GM12878 (cell line): ENCODE measurements around the gene ZNF202. TPM values are rescaled to one million over a fixed set of nuclear protein-coding genes. Genes with fewer than 3 reads are reported as not detected.
A peak's percentile ranks its signal among the peaks of the same experiment; 100 is the strongest.

Experiments
- CBX3 ChIP-seq: fragments of 200-600 bp; sonication (generic); IDR thresholded peaks from 2 replicates; pipeline ENCODE4 v1.6.1; 2016; ENCODE audit warnings: low read depth, borderline replicate concordance
- CREM ChIP-seq: IDR thresholded peaks from 2 replicates; pipeline ENCODE4 v1.6.1; 2014; ENCODE audit warnings: antibody characterized with exemption, low read depth
- E4F1 ChIP-seq: fragments of 450-650 bp; IDR thresholded peaks from 2 replicates; pipeline ENCODE4 v1.6.1; 2018; ENCODE audit warnings: borderline replicate concordance, mild to moderate bottlenecking; ENCODE audit not compliant: partially characterized antibody
- IRF5 ChIP-seq: fragments of 450-650 bp; IDR thresholded peaks from 2 replicates; pipeline ENCODE4 v1.6.1; 2017; ENCODE audit warnings: borderline replicate concordance
- MAX ChIP-seq: IDR thresholded peaks from 2 replicates; pipeline ENCODE4 v1.6.1; 2012; ENCODE audit warnings: low read depth, low read length, improper control_type of control experiment
- PML ChIP-seq: IDR thresholded peaks from 2 replicates; pipeline ENCODE4 v1.6.1; 2012; ENCODE audit warnings: low read length, inconsistent platforms
- RBBP5 ChIP-seq: fragments of 200-600 bp; sonication (generic); conservative IDR thresholded peaks from 2 replicates; pipeline ENCODE4 v1.6.1; 2016
- REST ChIP-seq: IDR thresholded peaks from 2 replicates; pipeline ENCODE4 v1.6.1; 2012; ENCODE audit warnings: mild to moderate bottlenecking, low read depth, low read length
- RFX5 ChIP-seq: IDR thresholded peaks from 2 replicates; pipeline ENCODE4 v1.6.1; 2011; ENCODE audit warnings: low read depth, low read length, improper control_type of control experiment
- SIX5 ChIP-seq: IDR thresholded peaks from 2 replicates; pipeline ENCODE4 v1.6.1; 2011; ENCODE audit warnings: mild to moderate bottlenecking, low read depth, low read length, moderate library complexity; ENCODE audit not compliant: severe bottlenecking
- SMARCA5 ChIP-seq: fragments of 450-650 bp; IDR thresholded peaks from 2 replicates; pipeline ENCODE4 v1.6.1; 2017; ENCODE audit warnings: mild to moderate bottlenecking
- TBL1XR1 ChIP-seq: IDR thresholded peaks from 2 replicates; pipeline ENCODE4 v1.6.1; 2012; ENCODE audit warnings: low read depth, low read length, improper control_type of control experiment
- ZNF384 ChIP-seq: IDR thresholded peaks from 2 replicates; pipeline ENCODE4 v1.6.1; 2012; ENCODE audit warnings: low read depth, mild to moderate bottlenecking, low read length, improper control_type of control experiment, borderline replicate concordance
- polyA plus RNA-seq, 11 experiments: library from polyadenylated mRNA; depleted of rRNA in 4 of 11; unstranded in 6 of 11; stranded (reverse) in 5 of 11; fragments of >200 nt; fragmentation: Nextera tagmentation in 4 of 11; fragmentation: Illumina TruSeq in 1 of 11; extraction: Ambion mirVana in 4 of 11; extraction: Trizol in 1 of 11; gene quantifications; 1 replicate in 1 of 11; 2 replicates in 10 of 11; pipeline versions ENCODE4 v1.2.1 to v1.2.3, GENCODE V29; 2011 to 2016; ENCODE audit warnings: inconsistent platforms in 2 of 11, missing spikeins in 2 of 11, low read depth in 1 of 11
- total RNA-seq, 4 experiments: library from RNA; depleted of rRNA in 3 of 4; stranded (reverse); fragments of >200 nt in 3 of 4; fragmentation: Illumina TruSeq in 1 of 4; extraction: Trizol in 1 of 4; gene quantifications; 2 replicates each; pipeline versions ENCODE4 v1.2.1 to v1.2.3, GENCODE V29; 2013 to 2021
- TF ChIP-seq, protein P1 (sequence below): IDR thresholded peaks from 2 replicates; pipeline ENCODE4 v1.6.1; 2012; ENCODE audit warnings: low read length, inconsistent platforms
- TF ChIP-seq, protein P2 (sequence below): fragments of 450-650 bp; IDR thresholded peaks from 2 replicates; pipeline ENCODE4 v1.6.1; 2018; ENCODE audit warnings: mild to moderate bottlenecking, low read depth, moderate library complexity; ENCODE audit not compliant: partially characterized antibody

The ZNF202 gene
- total and polyA plus RNA-seq, 10 of the 15 experiments (the other 5 are each of a cell fraction or from before 2014, with no cell fraction given), result 2.6 to 13.6 (median 12.2) TPM

DNA sequence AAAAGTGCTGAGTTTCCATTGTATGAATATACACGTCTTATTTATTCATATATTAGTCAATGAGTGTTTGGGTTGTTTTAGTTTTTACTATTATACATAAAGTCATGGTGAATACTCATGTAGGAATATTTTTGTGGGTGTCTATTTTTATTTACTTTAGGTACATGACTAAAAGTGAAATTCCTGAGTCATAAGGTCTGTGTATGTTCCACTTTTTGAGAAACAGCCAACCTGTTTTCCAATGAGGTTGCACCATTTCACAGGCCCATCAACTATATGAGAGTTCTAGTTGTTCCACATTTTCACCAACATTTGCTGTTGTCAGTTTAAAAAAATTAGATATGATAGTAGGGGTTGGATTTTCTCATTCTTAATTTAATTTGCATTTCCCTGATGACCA lies 19.4 kb upstream of the ZNF202 start (continued):
- TF ChIP-seq TBL1XR1, result no peak
- TF ChIP-seq, protein P1, sequence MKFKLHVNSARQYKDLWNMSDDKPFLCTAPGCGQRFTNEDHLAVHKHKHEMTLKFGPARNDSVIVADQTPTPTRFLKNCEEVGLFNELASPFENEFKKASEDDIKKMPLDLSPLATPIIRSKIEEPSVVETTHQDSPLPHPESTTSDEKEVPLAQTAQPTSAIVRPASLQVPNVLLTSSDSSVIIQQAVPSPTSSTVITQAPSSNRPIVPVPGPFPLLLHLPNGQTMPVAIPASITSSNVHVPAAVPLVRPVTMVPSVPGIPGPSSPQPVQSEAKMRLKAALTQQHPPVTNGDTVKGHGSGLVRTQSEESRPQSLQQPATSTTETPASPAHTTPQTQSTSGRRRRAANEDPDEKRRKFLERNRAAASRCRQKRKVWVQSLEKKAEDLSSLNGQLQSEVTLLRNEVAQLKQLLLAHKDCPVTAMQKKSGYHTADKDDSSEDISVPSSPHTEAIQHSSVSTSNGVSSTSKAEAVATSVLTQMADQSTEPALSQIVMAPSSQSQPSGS, result peak; percentile 77
- no peak for TF ChIP-seq CBX3
- TF ChIP-seq E4F1, result no peak
- TF ChIP-seq, protein P2, sequence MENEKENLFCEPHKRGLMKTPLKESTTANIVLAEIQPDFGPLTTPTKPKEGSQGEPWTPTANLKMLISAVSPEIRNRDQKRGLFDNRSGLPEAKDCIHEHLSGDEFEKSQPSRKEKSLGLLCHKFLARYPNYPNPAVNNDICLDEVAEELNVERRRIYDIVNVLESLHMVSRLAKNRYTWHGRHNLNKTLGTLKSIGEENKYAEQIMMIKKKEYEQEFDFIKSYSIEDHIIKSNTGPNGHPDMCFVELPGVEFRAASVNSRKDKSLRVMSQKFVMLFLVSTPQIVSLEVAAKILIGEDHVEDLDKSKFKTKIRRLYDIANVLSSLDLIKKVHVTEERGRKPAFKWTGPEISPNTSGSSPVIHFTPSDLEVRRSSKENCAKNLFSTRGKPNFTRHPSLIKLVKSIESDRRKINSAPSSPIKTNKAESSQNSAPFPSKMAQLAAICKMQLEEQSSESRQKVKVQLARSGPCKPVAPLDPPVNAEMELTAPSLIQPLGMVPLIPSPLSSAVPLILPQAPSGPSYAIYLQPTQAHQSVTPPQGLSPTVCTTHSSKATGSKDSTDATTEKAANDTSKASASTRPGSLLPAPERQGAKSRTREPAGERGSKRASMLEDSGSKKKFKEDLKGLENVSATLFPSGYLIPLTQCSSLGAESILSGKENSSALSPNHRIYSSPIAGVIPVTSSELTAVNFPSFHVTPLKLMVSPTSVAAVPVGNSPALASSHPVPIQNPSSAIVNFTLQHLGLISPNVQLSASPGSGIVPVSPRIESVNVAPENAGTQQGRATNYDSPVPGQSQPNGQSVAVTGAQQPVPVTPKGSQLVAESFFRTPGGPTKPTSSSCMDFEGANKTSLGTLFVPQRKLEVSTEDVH, result no peak
- TF ChIP-seq SMARCA5, result no peak
- TF ChIP-seq RBBP5, result no peak
- no peak for TF ChIP-seq SIX5
- no peak for TF ChIP-seq RFX5
- TF ChIP-seq PML, result 0 out of 2 replicates have a peak, but pooled peaks have one; percentile 51
- no peak for TF ChIP-seq MAX
- no peak for TF ChIP-seq ZNF384
- TF ChIP-seq IRF5, result no peak
- TF ChIP-seq CREM, result peak; percentile 48; the same call in 1 of the 2 replicates
- TF ChIP-seq REST, result no peak
